GM12878 (cell line): ENCODE measurements around the gene ANKRD7. TPM values are rescaled to one million over a fixed set of nuclear protein-coding genes. Genes with fewer than 3 reads are reported as not detected.

Experiments used
- CBFB ChIP-seq: IDR thresholded peaks from 2 replicates; pipeline ENCODE4 v1.6.1; 2016; ENCODE audit warnings: antibody characterized with exemption, low read depth
- EED ChIP-seq: sonication (generic); IDR thresholded peaks from 2 replicates; pipeline ENCODE4 v1.6.1; 2016; ENCODE audit warnings: antibody characterized with exemption, low read depth
- ETV6 ChIP-seq, 2 experiments: fragments of 450-650 bp in 1 of 2; IDR thresholded peaks in 1 of 2; conservative IDR thresholded peaks in 1 of 2; 2 replicates each; pipeline ENCODE4 v1.6.1; 2014; ENCODE audit warnings: antibody characterized with exemption in 1 of 2, borderline replicate concordance in 1 of 2, low read depth in 1 of 2, mild to moderate bottlenecking in 1 of 2, moderate library complexity in 1 of 2
- IKZF1 ChIP-seq: fragments of 450-650 bp; conservative IDR thresholded peaks from 2 replicates; pipeline ENCODE4 v1.6.1; 2017; ENCODE audit warnings: antibody characterized with exemption, mild to moderate bottlenecking
- IKZF2 ChIP-seq, 2 experiments: fragments of 450-650 bp; IDR thresholded peaks; 2 replicates each; pipeline ENCODE4 v1.6.1; 2017; ENCODE audit warnings: mild to moderate bottlenecking in 2 of 2, moderate library complexity in 2 of 2
- MTA2 ChIP-seq: fragments of 450-650 bp; IDR thresholded peaks from 2 replicates; pipeline ENCODE4 v1.6.1; 2016; ENCODE audit warnings: low read depth, mild to moderate bottlenecking, moderate library complexity
- NFIC ChIP-seq: IDR thresholded peaks from 2 replicates; pipeline ENCODE4 v1.6.1; 2012; ENCODE audit warnings: low read depth, mild to moderate bottlenecking, inconsistent platforms, low read length, moderate library complexity
- RUNX3 ChIP-seq: IDR thresholded peaks from 2 replicates; pipeline ENCODE4 v1.6.1; 2012; ENCODE audit warnings: low read length, inconsistent platforms
- TCF7 ChIP-seq: IDR thresholded peaks from 2 replicates; pipeline ENCODE4 v1.6.1; 2014; ENCODE audit warnings: antibody characterized with exemption, borderline replicate concordance
- ZZZ3 ChIP-seq: IDR thresholded peaks from 2 replicates; pipeline ENCODE4 v1.6.1; 2011; ENCODE audit warnings: low read depth; ENCODE audit not compliant: control insufficient read depth, insufficient read length
- polyA plus RNA-seq, 11 experiments: library from polyadenylated mRNA; depleted of rRNA in 4 of 11; unstranded in 6 of 11; stranded (reverse) in 5 of 11; fragments of >200 nt; fragmentation: Nextera tagmentation in 4 of 11; fragmentation: Illumina TruSeq in 1 of 11; extraction: Ambion mirVana in 4 of 11; extraction: Trizol in 1 of 11; gene quantifications; 1 replicate in 1 of 11; 2 replicates in 10 of 11; pipeline versions ENCODE4 v1.2.1 to v1.2.3, GENCODE V29; 2011 to 2016; ENCODE audit warnings: inconsistent platforms in 2 of 11, missing spikeins in 2 of 11, low read depth in 1 of 11
- total RNA-seq, 4 experiments: library from RNA; depleted of rRNA in 3 of 4; stranded (reverse); fragments of >200 nt in 3 of 4; fragmentation: Illumina TruSeq in 1 of 4; extraction: Trizol in 1 of 4; gene quantifications; 2 replicates each; pipeline versions ENCODE4 v1.2.1 to v1.2.3, GENCODE V29; 2013 to 2021
- TF ChIP-seq, protein P1 (sequence below): fragments of 450-650 bp; IDR thresholded peaks from 2 replicates; pipeline ENCODE4 v1.6.1; 2016; ENCODE audit warnings: mild to moderate bottlenecking, moderate library complexity, borderline replicate concordance
- TF ChIP-seq, protein P2 (sequence below): IDR thresholded peaks from 2 replicates; pipeline ENCODE4 v1.6.1; 2012; ENCODE audit warnings: low read depth, low read length, improper control_type of control experiment
- TF ChIP-seq, protein P3 (sequence below): IDR thresholded peaks from 2 replicates; pipeline ENCODE4 v1.6.1; 2012; ENCODE audit warnings: low read length, inconsistent platforms
- TF ChIP-seq, protein P4 (sequence below): IDR thresholded peaks from 2 replicates; pipeline ENCODE4 v1.6.1; 2011; ENCODE audit warnings: mild to moderate bottlenecking, low read depth, low read length, moderate library complexity; ENCODE audit not compliant: insufficient replicate concordance
- TF ChIP-seq, protein P5 (sequence below): IDR thresholded peaks from 2 replicates; pipeline ENCODE4 v1.6.1; 2011; ENCODE audit warnings: borderline replicate concordance, low read depth, mild to moderate bottlenecking, moderate library complexity, low read length; ENCODE audit not compliant: insufficient read depth, poor library complexity, severe bottlenecking

ANKRD7 gene
- total and polyA plus RNA-seq, 10 of the 15 experiments (the other 5 are each of a cell fraction or from before 2014, with no cell fraction given) = 0.12 to 0.46 (median 0.31) TPM; not detected in 3

DNA sequence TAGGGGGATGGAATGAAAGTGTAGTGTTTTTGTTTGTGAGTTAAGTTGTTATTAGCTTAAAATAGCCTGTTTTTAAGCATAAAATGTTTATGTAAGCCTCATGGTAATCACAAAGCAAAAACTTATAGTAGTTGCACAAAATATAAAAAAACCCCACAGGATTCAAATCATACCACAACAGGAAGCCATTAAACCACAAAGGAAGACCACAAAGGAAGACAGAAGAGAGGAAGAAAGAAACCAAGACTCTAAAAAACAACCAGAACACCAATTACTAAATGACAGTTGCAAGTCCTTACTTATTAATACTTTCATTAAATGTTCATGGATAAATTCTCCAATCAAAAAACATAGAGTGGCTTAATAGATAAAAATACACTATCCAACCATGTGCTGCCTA, 63.6 kb downstream of the ANKRD7 start (continued):
- TF ChIP-seq ETV6 (conservative IDR thresholded peaks at IDR 0.05 in 1 of 2, IDR thresholded peaks at IDR 0.05 in 1 of 2; ENCODE audit: borderline replicate concordance in 1 of 2, low read depth in 1 of 2) = peak in 1 of 2 experiments; percentile 18; a peak in 1 of 4 replicates
- TF ChIP-seq IKZF2 (IDR thresholded peaks at IDR 0.05) = peak in 1 of 2 experiments; percentile 50; a peak in 3 of 4 replicates
- TF ChIP-seq RUNX3 = peak; percentile 98
- TF ChIP-seq, protein P1, sequence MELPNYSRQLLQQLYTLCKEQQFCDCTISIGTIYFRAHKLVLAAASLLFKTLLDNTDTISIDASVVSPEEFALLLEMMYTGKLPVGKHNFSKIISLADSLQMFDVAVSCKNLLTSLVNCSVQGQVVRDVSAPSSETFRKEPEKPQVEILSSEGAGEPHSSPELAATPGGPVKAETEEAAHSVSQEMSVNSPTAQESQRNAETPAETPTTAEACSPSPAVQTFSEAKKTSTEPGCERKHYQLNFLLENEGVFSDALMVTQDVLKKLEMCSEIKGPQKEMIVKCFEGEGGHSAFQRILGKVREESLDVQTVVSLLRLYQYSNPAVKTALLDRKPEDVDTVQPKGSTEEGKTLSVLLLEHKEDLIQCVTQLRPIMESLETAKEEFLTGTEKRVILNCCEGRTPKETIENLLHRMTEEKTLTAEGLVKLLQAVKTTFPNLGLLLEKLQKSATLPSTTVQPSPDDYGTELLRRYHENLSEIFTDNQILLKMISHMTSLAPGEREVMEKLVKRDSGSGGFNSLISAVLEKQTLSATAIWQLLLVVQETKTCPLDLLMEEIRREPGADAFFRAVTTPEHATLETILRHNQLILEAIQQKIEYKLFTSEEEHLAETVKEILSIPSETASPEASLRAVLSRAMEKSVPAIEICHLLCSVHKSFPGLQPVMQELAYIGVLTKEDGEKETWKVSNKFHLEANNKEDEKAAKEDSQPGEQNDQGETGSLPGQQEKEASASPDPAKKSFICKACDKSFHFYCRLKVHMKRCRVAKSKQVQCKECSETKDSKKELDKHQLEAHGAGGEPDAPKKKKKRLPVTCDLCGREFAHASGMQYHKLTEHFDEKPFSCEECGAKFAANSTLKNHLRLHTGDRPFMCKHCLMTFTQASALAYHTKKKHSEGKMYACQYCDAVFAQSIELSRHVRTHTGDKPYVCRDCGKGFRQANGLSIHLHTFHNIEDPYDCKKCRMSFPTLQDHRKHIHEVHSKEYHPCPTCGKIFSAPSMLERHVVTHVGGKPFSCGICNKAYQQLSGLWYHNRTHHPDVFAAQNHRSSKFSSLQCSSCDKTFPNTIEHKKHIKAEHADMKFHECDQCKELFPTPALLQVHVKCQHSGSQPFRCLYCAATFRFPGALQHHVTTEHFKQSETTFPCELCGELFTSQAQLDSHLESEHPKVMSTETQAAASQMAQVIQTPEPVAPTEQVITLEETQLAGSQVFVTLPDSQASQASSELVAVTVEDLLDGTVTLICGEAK = no peak
- peak; percentile 49 for TF ChIP-seq TCF7
- peak; percentile 43 for TF ChIP-seq MTA2
- TF ChIP-seq ZZZ3 = no peak
- TF ChIP-seq, protein P2, sequence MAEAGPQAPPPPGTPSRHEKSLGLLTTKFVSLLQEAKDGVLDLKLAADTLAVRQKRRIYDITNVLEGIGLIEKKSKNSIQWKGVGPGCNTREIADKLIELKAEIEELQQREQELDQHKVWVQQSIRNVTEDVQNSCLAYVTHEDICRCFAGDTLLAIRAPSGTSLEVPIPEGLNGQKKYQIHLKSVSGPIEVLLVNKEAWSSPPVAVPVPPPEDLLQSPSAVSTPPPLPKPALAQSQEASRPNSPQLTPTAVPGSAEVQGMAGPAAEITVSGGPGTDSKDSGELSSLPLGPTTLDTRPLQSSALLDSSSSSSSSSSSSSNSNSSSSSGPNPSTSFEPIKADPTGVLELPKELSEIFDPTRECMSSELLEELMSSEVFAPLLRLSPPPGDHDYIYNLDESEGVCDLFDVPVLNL = no peak
- peak; percentile 74; the same call in 1 of the 2 replicates for TF ChIP-seq NFIC
- TF ChIP-seq, protein P3, sequence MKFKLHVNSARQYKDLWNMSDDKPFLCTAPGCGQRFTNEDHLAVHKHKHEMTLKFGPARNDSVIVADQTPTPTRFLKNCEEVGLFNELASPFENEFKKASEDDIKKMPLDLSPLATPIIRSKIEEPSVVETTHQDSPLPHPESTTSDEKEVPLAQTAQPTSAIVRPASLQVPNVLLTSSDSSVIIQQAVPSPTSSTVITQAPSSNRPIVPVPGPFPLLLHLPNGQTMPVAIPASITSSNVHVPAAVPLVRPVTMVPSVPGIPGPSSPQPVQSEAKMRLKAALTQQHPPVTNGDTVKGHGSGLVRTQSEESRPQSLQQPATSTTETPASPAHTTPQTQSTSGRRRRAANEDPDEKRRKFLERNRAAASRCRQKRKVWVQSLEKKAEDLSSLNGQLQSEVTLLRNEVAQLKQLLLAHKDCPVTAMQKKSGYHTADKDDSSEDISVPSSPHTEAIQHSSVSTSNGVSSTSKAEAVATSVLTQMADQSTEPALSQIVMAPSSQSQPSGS = 0 out of 2 replicates have a peak, but pooled peaks have one; percentile 23
- TF ChIP-seq, protein P4, sequence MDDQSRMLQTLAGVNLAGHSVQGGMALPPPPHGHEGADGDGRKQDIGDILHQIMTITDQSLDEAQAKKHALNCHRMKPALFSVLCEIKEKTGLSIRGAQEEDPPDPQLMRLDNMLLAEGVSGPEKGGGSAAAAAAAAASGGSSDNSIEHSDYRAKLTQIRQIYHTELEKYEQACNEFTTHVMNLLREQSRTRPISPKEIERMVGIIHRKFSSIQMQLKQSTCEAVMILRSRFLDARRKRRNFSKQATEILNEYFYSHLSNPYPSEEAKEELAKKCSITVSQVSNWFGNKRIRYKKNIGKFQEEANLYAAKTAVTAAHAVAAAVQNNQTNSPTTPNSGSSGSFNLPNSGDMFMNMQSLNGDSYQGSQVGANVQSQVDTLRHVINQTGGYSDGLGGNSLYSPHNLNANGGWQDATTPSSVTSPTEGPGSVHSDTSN = no peak
- TF ChIP-seq, protein P5, sequence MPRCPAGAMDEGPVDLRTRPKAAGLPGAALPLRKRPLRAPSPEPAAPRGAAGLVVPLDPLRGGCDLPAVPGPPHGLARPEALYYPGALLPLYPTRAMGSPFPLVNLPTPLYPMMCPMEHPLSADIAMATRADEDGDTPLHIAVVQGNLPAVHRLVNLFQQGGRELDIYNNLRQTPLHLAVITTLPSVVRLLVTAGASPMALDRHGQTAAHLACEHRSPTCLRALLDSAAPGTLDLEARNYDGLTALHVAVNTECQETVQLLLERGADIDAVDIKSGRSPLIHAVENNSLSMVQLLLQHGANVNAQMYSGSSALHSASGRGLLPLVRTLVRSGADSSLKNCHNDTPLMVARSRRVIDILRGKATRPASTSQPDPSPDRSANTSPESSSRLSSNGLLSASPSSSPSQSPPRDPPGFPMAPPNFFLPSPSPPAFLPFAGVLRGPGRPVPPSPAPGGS = no peak
- TF ChIP-seq IKZF1 = no peak
- TF ChIP-seq CBFB = peak; percentile 55; the same call in 1 of the 2 replicates
- TF ChIP-seq EED = no peak
